ENCODE data around the gene MYH4. TPM values are rescaled to one million over a fixed set of nuclear protein-coding genes. Genes with fewer than 3 reads are reported as not detected.

The MYH4 gene
- total RNA-seq (2021): not detected in 3 replicates
- Bru-seq, nascent RNA: not detected
- long read RNA-seq, experiment 1: 0 reads
- long read RNA-seq, experiment 2: 0 reads
- long read RNA-seq, experiment 3: 0 reads

DNA sequence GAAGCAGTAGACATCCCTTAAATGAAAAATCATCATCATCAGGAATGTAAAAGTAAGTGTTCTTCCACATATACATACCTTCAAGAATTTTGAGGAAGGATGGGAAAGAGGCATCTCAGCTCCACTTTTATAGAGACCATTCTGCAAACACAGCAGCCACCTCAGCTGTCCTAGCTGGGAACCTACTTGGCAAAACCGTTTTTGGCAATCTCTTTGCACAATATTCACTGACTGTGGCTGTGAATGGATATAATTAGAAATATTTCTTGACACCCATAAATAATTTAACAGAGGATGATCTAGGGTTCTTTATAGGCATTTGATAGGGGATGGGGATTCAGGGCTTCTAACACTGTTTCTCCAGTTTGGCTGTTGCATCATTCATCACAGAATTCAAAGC is at the start of gene MYH4:
Gene MYH4 (minus strand): TSS at position 101 of the 400 bp plus-strand sequence. CDS start 2,814 bp downstream, outside the sequence.
- H3K9me3 Mint-ChIP-seq: peaks cover 4% of the 10 kb centered on the region
- no peaks in the 10 kb centered on the region for H3K27me3 Mint-ChIP-seq (ENCODE audit: low read depth)
- H3K36me3 Mint-ChIP-seq: no peaks in the 10 kb centered on the region
- no peak within 1 kb of the TSS for H3K27ac Mint-ChIP-seq
- no peak for TF ChIP-seq ZNF263 (CRISPR knock-in tag; IDR thresholded peaks at IDR 0.05; ENCODE audit: low read depth)
- H3K4me1 Mint-ChIP-seq: no peaks in the 10 kb centered on the region
- no peak for DNase-seq (ENCODE audit: low spot score)
- H3K4me3 Mint-ChIP-seq: no peak within 1 kb of the TSS
- CTCF ChIA-PET: no interaction called here
- no peak for ATAC-seq
- POLR2A ChIA-PET: no interaction called here

GRCh38 chr17:10518271-10519037 is 49.1 kb upstream of the MYH4 start, which contains the start of gene MYH1:
MYH1 (minus strand) TSS chr17:10518542; CDS start chr17:10516642, 1,900 bp downstream.
- Mint-ChIP-seq H3K36me3 (no peaks in the 10 kb centered on the region), H3K9me3 (peaks cover 7% of the 10 kb centered on the region), H3K27me3 (ENCODE audit: low read depth) (no peaks in the 10 kb centered on the region), H3K4me1 (peaks cover 5% of the 10 kb centered on the region), H3K4me3 (no peak within 1 kb of the TSS), H3K27ac (no peak within 1 kb of the TSS)
- TF ChIP-seq USF2 (CRISPR knock-in tag; IDR thresholded peaks at IDR 0.05): no peak
- no peak for TF ChIP-seq JAZF1 (CRISPR knock-in tag; IDR thresholded peaks at IDR 0.05)
- no peak for TF ChIP-seq SMAD4 (CRISPR knock-in tag; IDR thresholded peaks at IDR 0.05)
- TF ChIP-seq AR (CRISPR knock-in tag; IDR thresholded peaks at IDR 0.05): no peak
- no peak for TF ChIP-seq NR3C1 (CRISPR knock-in tag; conservative IDR thresholded peaks at IDR 0.05; ENCODE audit: low read depth)
- no peak for TF ChIP-seq ZNF423 (CRISPR knock-in tag; IDR thresholded peaks at IDR 0.05)
- no peak for TF ChIP-seq FOXJ3 (CRISPR knock-in tag; IDR thresholded peaks at IDR 0.05; ENCODE audit: borderline replicate concordance)
- TF ChIP-seq GABPB1 (CRISPR knock-in tag; IDR thresholded peaks at IDR 0.05): no peak
- no peak for TF ChIP-seq CREB1 (CRISPR knock-in tag; IDR thresholded peaks at IDR 0.05)
- TF ChIP-seq, protein P1, sequence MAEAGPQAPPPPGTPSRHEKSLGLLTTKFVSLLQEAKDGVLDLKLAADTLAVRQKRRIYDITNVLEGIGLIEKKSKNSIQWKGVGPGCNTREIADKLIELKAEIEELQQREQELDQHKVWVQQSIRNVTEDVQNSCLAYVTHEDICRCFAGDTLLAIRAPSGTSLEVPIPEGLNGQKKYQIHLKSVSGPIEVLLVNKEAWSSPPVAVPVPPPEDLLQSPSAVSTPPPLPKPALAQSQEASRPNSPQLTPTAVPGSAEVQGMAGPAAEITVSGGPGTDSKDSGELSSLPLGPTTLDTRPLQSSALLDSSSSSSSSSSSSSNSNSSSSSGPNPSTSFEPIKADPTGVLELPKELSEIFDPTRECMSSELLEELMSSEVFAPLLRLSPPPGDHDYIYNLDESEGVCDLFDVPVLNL (CRISPR knock-in tag; IDR thresholded peaks at IDR 0.05; ENCODE audit: borderline replicate concordance, low read depth): no peak
- no peak for TF ChIP-seq FOXP1 (CRISPR knock-in tag; IDR thresholded peaks at IDR 0.05; ENCODE audit: borderline replicate concordance)
- ATAC-seq: no peak
- CTCF ChIA-PET: interaction anchor here (0.7 kb wide), 1 partner anchor 120 kb away, joined by 5 read pairs; no protein-coding TSS in a partner anchor
- no peak for DNase-seq (ENCODE audit: low spot score)
- POLR2A ChIA-PET: interaction anchor here (0.7 kb wide), 1 partner anchor 101 kb away, joined by 3 read pairs; no protein-coding TSS in a partner anchor

GRCh38 chr17:10516638-10517037 is 47.3 kb upstream of the MYH4 start:
- no peaks in the 10 kb centered on the region for H3K27me3 Mint-ChIP-seq (ENCODE audit: low read depth)
- no peaks in the 10 kb centered on the region for H3K36me3 Mint-ChIP-seq
- CTCF ChIA-PET: no interaction called here
- DNase-seq (ENCODE audit: low spot score): no peak
- ATAC-seq: no peak
- H3K27ac Mint-ChIP-seq: no peak overlapping the region
- POLR2A ChIA-PET: no interaction called here
- no peaks in the 10 kb centered on the region for H3K9me3 Mint-ChIP-seq
- H3K4me3 Mint-ChIP-seq: no peak overlapping the region
- peaks cover 5% of the 10 kb centered on the region for H3K4me1 Mint-ChIP-seq
- no peak for TF ChIP-seq PRDM15 (CRISPR knock-in tag; IDR thresholded peaks at IDR 0.05)
- no peak for TF ChIP-seq ATF1 (CRISPR knock-in tag; IDR thresholded peaks at IDR 0.05)
- TF ChIP-seq FOXP1 (CRISPR knock-in tag; IDR thresholded peaks at IDR 0.05; ENCODE audit: borderline replicate concordance): no peak
- TF ChIP-seq ELF4 (CRISPR knock-in tag; IDR thresholded peaks at IDR 0.05; ENCODE audit: low read depth): no peak
- no peak for TF ChIP-seq STAT6 (CRISPR knock-in tag; conservative IDR thresholded peaks at IDR 0.05; ENCODE audit: low read depth)
- no peak for TF ChIP-seq USF2 (CRISPR knock-in tag; IDR thresholded peaks at IDR 0.05)
- TF ChIP-seq GABPB1 (CRISPR knock-in tag; IDR thresholded peaks at IDR 0.05): no peak
- TF ChIP-seq PRRX2 (CRISPR knock-in tag; IDR thresholded peaks at IDR 0.05): no peak
- TF ChIP-seq JUN (CRISPR knock-in tag; IDR thresholded peaks at IDR 0.05): no peak

Measured in WTC11 (cell line).